Measurements from ENCODE around the gene PATJ.
"Not testable (repeated sequence)": the region's sequence is repeated elsewhere in the genome, so short reads cannot be mapped to it uniquely, and the experiment has no call there.

PATJ gene

DNA sequence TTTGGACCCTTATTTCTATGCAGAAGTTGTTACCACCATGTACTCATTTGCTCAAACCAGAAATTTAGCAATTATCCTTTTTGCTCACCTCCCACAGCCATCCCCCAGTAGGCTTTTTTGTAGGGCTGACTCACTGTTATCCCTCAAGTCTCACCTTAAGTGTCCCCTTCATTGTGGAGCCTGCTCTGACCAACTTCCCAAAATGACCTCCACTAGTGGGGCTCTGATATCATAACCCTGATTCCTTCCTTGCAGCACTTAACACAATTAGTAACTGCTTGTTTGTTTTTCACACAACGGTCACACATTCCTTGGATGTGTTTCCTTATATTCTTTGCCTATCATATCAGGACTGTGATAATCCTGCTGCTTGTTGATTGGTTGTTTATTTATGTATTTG, 76.7 kb downstream of the PATJ start:
- DNase-seq (ENCODE audit: low read depth in 3 of 3), result no peak

DNA sequence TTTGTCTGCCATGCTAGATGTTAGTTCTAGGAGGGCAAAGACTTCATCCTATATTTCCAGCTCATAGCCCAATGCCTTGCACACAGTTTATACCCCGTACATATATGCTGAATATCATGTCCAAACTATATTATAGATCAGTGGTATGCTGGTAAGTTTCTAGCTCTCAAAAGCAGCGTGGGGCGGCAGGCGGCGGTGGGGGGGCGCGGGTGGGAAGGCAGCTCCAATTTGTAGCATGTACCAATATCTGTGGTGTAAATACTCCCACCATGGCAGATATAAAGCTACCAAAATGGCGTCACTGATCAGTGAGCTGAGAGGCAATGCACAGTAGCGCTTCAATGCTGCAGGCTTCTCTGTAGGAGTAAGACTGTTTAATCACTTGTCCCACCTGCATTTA, 77.1 kb downstream of the PATJ start:
- no peak for DNase-seq (ENCODE audit: low read depth in 3 of 3)

DNA sequence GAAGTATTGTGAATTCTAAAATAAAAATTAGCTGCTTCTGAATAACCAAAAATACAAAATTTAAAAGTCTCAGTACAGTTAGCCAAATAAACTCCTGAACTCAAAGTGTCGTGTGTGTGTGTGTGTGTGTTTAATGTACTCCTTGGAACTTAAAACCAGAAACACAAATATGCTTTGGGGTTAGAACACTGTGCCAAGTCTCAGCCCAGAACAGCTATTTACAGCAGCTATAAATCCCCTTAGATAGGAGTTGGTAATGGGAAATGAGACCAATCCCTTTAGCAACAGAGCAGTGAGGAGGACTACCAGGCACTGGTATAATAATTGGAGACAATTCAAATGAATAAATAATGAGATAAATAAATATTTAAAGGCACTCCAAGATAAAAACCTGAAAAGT, 83.1 kb downstream of the PATJ start:
- DNase-seq (ENCODE audit: low read depth in 3 of 3), result no peak

DNA sequence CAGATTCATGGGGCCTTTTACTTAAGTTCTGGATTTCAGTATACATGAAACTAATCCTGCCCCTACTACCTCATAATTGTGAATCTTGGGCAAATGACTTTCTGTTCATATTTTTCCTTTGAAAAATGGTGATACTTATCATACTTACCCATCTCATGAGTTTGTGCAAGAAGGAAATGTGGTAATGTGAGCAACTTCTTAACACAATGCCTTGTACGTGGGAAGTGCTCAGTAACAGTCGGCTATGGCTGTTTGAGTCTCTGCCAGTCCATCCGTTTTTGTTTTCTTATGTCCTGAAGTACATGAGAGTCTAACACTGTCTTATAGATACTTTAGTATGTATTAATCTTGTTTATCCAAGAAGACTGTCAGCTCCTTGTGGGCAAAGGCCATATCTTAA, 86.5 kb downstream of the PATJ start:
- no peak for DNase-seq (ENCODE audit: low read depth in 3 of 3)

DNA sequence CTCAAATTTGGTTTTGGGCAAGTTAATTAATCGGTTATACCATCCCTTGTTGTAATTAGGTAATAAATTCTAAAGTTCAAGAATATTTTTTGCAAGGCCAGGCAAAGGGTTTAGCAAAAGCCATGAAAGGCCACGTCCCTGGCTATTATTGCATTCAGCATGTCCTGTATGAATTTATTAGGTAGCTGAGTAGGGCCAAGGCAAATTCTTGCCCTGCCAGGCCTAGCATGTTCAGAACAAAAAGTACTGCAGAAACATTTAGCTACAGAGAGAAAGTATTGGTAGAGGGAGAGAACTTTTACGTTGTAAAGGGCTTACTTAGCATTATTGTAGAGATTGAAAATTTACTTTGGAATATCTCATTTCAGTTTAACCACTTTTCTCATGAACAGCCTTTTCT, 94.4 kb downstream of the PATJ start:
- DNase-seq (ENCODE audit: low read depth in 3 of 3), result no peak

DNA sequence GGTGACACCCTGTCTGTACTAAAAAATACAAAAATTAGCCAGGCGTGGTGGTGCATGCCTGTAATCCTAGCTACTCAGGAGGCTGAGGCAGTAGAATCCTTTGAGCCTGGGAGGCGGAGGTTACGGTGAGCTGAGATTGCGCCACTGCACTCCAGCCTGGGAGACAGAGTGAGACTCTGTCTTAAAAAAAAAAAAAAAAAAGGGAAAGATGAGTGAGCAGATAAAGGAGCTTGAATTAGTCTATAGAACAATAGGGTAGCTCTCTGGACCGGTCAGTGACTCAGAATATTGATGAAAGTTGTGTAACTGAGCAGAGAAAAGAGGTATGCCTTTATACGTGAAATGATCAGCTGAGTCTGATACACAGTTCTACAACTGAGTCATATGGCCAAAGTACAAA, 95.3 kb downstream of the PATJ start:
- not testable (repeated sequence) for DNase-seq (ENCODE audit: low read depth in 3 of 3)

DNA sequence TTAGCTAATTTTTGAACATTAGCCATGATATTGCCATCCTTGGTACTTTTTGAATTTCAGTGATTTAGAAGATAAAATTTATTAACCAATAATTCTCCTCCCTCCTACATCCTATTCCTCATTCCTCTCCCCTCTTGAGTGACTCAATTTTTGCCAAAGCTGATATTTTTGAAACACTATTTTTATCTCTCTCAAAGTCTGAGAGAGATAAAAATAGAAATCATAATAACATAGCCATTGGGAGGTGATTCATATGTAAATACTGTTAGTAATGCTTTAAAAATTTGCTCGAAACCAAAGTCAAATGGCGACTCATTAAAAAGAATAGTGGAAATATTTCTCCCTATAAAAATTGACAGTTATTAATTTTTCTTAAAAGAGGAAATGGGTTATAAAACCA, 97.4 kb downstream of the PATJ start:
- DNase-seq (ENCODE audit: low read depth in 3 of 3), result no peak

DNA sequence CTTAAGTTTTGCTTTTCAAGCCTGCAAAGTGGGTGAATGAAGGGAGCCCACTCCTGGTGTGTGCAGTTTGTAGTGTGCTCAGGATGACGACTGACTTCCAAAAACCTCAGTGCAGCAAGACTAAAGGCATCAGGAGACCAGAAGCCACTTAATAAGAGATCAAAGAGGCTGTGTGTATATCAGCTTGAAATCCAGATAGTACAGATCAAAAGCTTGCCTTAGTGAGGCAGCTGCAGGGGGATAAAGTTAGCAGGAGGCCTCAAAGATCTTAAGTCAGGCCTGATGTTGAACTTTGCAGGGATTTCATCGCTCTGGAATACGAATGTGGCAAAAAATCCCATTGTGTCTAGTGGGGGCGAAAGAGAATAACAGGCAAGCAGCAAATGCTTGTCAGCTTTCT, 99.8 kb downstream of the PATJ start:
- DNase-seq (ENCODE audit: low read depth in 3 of 3), result no peak

DNA sequence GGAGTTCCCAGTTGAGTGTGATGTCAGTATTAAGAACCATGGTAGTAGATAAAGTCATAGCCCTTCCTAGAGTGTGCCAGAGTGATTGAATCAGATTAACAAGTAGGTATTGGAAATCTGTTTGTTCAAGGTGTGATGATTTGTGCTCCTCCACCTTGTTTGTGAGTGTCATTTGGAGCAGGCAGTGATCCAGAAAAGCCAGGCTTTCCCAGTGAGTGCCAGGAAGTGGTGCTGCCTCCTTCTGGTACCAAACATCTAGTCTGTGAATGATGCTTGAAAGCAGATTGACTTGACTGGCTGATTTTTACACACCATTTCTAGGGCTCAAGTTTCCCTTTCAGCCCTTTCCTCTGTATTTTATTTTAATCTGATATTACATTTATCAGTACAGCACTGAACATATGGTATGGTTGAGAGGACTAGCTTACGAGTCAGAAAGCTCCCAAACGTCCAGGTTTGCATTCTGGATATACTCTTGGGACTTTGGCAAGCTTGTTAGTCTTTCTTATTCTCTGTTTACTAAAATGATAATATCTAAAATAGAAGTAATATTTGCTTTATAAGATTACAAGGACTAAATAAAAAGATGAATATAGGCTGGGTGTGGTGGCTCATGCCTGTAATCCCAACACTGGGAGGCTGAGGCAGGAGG, 100.7 kb downstream of the PATJ start:
- DNase-seq (ENCODE audit: low read depth in 3 of 3), result no peak

DNA sequence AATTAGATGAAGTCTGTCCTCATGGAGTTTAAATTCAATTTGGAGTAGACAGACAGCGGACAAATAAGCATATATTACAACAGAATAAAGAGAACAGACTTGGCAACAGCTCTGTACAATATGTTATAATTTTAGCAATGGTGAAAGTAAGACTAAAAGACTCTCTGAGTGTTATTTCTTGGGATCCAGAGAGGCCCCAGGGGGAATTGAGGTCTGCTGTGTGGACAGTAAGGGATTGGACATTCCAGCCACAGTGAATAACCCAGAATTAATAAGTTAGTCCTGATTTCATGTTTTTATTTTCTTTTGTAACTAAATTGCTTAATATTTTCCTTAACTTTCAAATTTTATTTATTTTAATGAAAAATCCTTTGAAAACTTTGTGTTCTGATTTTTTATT, 101.7 kb downstream of the PATJ start:
- DNase-seq (ENCODE audit: low read depth in 3 of 3), result no peak

DNA sequence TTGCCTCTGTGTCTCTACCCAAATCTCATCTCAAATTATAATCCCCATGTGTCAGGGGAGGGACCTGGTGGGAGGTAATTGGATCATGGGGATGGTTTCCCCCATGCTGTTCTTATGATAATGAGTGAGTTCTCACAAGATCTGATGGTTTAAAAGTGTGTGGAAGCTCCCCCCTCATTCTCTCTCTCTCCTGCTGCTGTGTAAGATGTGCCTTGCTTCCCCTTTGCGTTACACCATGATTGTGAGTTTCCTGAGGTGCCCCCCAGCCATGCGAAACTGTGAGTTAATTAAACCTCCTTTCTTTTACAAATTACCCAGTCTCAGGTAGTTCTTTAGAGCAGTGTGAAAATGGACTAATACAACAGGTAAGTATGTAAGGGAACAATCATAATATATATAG, 102.4 kb downstream of the PATJ start:
- DNase-seq (ENCODE audit: low read depth in 3 of 3), result not testable (repeated sequence)

DNA sequence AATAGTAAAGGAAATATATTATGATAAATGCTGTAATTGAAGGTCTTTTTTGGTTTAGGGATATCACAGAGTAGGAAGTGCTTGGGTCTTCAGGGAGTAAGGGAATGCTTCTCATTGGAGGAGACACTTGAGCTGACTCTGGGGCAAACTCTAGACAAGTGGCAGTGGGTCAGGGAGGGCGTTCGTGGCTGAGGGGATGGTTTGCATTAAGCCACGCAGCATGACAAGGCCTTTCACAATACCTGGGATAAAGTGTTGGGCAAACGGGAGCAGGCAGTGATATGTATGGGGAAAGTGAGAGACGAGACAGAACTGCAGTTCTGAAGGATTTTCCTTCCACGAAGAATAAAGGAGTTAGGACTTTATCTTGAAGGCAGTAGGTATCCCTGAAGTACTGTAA, 109.0 kb downstream of the PATJ start:
- no peak for DNase-seq (ENCODE audit: low read depth in 3 of 3)

DNA sequence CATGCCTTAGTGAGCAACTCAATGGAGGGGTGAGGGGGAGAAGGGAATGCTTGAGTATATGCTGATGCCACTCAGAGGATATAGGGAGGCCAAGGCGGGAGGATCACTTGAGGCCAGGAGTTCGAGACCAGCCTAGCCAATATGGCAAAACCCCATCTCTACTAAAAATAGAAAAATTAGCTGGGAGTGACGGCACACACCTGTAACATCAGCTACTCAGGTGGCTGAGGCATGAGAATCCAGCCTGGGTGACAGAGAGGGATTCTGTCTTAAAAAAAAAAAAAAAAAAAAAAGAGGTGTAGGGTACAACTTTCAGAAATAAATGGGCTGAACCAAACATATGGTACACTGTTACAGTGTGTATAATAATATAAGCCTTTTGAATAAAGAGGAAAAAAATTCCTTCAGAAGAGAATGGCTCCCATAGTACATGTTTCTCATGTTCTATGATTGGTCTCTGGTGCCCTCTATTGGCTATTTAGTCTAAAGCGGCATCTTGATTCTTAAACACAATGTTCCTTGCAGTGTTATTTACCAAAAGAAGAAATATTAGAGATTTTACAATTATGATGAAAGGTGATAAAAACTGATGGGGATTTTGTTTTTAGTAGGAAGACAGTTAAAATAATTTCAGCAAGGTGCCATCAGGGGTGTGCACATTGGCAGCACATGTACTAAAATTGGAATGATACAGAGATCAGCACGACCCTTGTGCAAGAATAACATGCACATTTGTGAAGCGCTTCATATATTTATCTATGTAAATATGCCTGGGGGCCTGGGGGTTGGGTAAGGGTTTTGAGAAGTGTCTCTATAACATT, 109.8 kb downstream of the PATJ start:
- DNase-seq (ENCODE audit: low read depth in 3 of 3), result no peak

DNA sequence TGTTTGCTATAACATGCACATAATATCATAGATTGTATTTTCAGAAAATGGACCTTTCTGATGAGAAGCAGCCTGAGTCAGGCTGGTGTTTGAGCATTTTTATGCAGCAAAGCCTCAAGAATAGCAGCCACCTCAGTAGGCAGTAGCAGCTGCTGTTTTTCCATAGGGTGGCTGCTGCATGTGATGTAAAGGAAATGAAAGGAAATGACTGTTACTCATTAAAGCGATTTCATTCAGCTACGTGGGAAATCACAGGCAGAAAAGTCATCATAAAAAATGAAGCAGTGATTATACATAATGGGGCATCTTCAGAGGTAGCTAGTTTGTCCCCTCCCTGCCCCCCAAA, 110.4 kb downstream of the PATJ start:
- no peak for DNase-seq (ENCODE audit: low read depth in 3 of 3)

DNA sequence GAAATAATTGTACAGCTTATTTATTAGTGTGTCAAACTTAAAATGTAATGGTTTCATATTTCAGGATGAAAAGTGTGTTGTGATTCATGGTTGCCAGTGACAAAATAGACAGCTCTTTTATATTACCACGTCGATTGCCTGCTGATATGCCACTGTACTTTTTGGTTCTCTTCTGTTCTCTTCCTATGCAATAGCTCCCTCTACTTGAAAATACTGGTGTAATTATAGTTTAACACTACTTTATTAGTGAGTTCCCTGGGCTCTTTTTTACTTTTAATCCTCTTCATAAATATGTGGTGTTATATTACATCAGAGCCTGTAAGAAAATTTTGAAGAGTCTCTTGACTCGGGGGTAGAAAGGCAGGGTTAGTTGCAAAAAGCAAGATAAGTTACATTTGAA, 111.3 kb downstream of the PATJ start:
- DNase-seq (ENCODE audit: low read depth in 3 of 3), result no peak

DNA sequence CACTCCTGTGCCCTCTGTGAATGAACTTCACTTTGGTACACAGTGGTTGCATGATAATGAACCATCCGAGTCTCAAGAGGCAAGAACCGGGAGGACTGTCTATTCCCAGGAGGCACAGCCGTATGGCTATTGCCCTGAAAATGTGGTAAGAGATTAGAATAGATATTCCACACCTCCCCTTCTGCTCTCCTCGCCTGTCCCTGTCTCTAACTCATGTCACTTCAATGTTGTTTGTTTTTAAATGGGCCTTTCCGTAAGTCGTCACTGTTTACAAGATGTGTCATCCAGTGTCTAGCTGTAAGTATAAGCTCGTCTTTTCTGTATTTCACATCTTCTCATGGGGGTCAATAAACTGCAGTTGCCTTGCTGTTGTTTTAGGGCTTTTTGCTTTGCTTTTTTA, 122.2 kb downstream of the PATJ start:
- DNase-seq (ENCODE audit: low read depth in 3 of 3), result no peak

DNA sequence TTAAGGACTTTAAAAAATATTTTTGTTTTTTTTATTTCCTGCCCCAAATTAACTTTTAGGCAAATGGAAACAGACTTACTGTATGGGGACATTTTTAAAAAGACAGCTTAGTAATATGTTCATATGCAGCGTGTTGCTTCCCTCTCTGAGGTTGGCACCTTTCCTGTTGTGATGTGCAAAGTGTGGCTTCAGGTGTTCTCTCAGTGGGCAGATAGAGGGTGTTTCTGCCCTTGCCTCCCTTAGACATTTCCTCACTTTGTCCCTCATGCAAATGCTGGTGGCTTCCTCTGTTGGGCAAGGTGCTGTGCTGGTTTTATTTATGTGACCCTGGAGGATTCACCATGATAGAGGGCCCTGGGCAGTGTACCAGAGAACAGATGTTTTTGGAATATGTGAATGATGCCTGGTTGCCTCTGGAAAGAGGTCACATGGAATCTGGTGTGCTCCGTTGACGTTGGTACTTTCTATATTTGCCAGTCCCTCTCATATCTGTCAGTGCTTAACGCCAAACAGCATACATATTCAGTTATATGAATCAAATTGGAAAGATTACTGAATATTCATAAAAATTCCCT, 123.5 kb downstream of the PATJ start:
- no peak for DNase-seq (ENCODE audit: low read depth in 3 of 3)

DNA sequence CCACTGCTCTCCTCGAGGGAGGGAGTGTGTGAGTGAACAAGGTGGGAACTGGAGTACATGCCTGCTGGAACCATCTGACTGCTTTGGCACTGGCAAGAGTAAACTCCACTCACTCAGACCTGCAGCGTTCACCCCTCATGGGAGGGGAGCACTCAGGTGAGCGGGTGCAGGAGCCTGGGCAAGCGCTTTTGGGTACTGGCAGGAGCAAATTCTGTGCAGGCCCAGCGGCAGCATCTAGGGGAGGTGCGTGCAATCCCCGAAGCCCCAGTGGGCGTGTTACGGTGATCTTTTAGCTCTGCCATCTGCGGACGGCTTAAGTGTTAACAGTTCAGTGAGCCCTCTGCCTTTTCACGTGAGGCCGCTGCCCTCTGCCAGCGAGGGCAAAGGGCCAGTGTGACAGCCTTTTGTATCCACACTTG, 127.4 kb downstream of the PATJ start:
- no peak for DNase-seq (ENCODE audit: low read depth in 3 of 3)

DNA sequence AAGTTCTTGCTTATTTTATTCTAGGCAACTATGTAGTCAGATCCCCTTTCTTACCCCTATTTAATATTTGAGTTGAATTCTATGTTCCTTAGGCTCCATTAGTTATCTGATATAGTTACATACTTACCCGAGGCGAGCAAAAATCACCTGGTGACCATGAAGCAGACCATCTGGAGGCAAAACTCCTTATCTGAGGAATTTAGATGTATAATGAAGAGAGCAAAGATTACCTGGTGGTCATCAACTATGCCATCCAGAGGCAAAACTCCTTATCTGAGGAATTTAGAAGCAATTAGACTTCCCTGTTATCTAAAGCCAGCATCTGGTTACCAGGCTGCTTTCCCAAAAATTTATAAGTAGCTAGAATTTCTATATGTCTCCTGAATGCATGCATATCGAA, 129.9 kb downstream of the PATJ start:
- no peak for DNase-seq (ENCODE audit: low read depth in 3 of 3)

DNA sequence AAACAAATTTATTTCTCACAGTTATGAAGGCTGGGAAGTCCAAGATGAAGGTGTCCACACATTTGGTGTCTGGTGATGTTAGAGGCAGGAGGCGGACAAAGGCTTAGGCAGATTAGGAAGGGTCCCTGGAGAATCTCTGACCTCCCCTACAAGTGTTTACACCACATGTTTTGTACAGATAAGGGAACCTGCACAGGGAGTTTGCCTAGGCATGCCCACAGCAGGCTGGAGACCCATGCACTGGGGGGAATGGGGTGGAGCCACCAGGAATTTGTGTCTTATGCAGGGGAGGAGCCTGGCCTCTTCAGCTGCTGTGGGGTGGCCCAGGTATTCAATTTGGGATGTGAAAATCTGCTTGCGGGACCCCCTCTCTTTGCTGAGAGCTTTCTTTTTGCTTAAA, 131.3 kb downstream of the PATJ start:
- no peak for DNase-seq (ENCODE audit: low read depth in 3 of 3)

DNA sequence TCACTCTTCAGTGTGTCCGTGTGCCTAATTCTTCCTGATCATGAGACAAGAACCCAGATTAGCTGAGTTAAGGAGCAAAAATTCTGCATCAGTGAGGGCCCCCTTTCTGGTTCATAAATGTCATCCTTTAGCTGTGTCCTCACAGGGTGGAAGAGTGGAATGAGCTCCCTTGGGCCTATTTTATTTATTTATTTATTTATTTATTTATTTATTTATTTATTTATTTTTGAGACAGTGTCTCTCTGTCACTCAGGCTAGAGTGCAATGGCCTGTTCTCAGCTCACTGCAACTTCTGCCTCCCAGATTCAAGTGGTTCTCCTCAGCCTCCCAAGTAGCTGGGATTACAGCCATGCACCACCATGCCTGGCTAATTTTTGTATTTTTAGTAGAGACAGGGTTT, 131.7 kb downstream of the PATJ start:
- no peak for DNase-seq (ENCODE audit: low read depth in 3 of 3)

DNA sequence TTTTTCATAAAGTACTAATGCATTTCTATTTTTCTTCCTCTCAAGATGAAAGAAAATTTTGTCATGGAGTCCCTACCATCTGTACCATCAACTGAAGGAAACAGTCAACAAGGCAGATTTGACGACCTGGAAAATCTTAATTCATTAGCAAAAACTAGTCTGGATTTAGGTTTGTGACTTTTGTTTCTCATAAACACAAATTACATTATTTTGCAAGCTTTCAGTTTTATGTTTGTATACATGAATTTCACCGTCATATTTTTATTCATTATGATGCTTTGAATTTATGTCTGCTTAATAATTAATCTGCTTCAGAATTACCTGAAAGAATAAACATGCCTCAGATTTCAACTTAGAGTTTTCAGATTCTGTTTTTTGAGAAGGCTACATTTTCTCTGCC, 132.9 kb downstream of the PATJ start:
- DNase-seq (ENCODE audit: low read depth in 3 of 3), result no peak

DNA sequence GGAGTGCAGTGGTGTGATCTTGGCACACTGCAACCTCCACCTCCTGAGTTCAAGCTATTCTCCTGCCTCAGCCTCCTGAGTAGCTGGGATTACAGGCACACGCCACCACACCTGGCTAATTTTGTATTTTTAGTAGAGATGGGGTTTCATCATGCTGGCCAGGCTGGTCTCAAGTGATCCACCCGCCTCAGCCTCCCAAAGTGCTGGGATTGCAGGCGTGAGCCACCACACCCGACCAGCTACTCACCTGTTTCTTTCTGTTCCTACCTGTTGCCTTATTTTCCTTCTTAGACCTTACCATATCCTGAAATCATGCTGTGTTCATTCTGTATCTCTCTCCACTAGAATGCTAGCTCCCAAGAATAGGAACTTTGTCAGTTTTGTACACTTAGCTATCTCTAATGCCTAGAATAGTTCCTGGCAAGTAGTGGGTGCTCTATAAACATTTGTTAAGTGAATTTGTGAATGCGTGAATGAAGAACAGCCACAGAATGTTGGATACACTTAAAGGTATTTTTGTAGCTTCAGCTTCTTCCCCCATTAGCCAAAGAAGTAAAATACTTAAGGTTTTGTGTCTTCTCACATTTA, 137.7 kb downstream of the PATJ start:
- DNase-seq (ENCODE audit: low read depth in 3 of 3), result not testable (repeated sequence)

All from stimulated activated CD4-positive, alpha-beta T cell treated with anti-CD3 and anti-CD28 coated beads, TNF-alpha, amount 100 ng/mL, for 4 hours (primary cell).